H1 (cell line): ENCODE data around the gene GRM8. TPM values are rescaled to one million over a fixed set of nuclear protein-coding genes. Genes with fewer than 3 reads are reported as not detected.

Experiments
- GTF2F1 ChIP-seq: IDR thresholded peaks from 2 replicates; pipeline ENCODE4 v1.6.1; 2012; ENCODE audit warnings: low read depth, low read length, improper control_type of control experiment, borderline replicate concordance
- polyA plus RNA-seq, 7 experiments: library from polyadenylated mRNA; depleted of rRNA in 3 of 7; stranded (reverse) in 5 of 7; unstranded in 2 of 7; fragments of >200 nt in 5 of 7; fragments of 200-250 nt in 2 of 7; gene quantifications; 1 replicate in 5 of 7; 2 replicates in 1 of 7; 4 replicates in 1 of 7; pipeline versions ENCODE4 v1.2.1 to v1.2.3, GENCODE V29; 2011 to 2013; ENCODE audit warnings: missing spikeins in 2 of 7, mixed read lengths in 2 of 7
- total RNA-seq: library from RNA; stranded (reverse); fragmentation: NEBNext Ultra II Directional; extraction: Animal tissue kit (Norgen Biotek cat#: 25700); gene quantifications from 2 replicates; pipeline ENCODE4 v1.2.1, GENCODE V29; 2021

GRM8 gene
- total and polyA plus RNA-seq, 2 of the 8 experiments (the other 6 are each of a cell fraction or from before 2014, with no cell fraction given) = 2.6 to 2.8 TPM

DNA sequence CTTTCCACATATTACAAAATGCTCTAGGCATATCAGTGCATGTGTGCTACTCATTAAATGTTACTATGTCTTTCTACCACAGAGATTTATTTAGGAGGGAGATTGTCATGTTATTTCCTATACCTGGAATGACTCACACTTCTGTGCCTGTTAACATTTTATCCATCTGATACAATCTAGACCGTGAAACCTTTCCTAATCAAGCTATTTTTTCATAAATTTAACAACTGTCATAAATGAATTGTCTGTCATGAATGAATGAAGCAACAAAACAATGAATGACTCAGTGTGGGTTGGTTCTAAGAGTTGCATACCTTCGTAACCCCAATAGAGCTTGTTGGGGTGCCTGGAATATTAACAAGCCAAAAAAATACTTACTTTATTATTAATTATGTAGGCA, 554.3 kb downstream of the GRM8 start (continued):
- TF ChIP-seq GTF2F1 = no peak
- TF ChIP-seq, all 59 proteins: peak for 0
